ENCODE results near the gene ABR.

The ABR gene

GRCh38 chr17:1073241-1073962 lies 106.4 kb downstream of the ABR start:
- no peak for TF ChIP-seq CTCF (IDR thresholded peaks at IDR 0.05; ENCODE audit: low read depth, low read length, missing control alignments)
- H3K4me3 ChIP-seq (ENCODE audit: low read depth, low read length), result no peak overlapping the region
- in situ Hi-C loops (cut with HindIII; ENCODE audit: low sequenced_read_pairs), result no loop called here

GRCh38 chr17:1072551-1072961 lies 107.2 kb downstream of the ABR start:
- H3K4me3 ChIP-seq (ENCODE audit: low read depth, low read length), result no peak overlapping the region
- no peak for DNase-seq (ENCODE audit: low read depth)
- in situ Hi-C loops (cut with HindIII; ENCODE audit: low sequenced_read_pairs), result no loop called here
- TF ChIP-seq CTCF (IDR thresholded peaks at IDR 0.05; ENCODE audit: low read depth, low read length, missing control alignments), result no peak

More at GRCh38 chr17:1073241-1073962, 106.4 kb downstream of the ABR start:
- no peak for DNase-seq (ENCODE audit: low read depth)

- in situ Hi-C loops (cut with HindIII; ENCODE audit: low sequenced_read_pairs), result no loop called here
- DNase-seq (ENCODE audit: low read depth), result no peak
- no peak for TF ChIP-seq CTCF (IDR thresholded peaks at IDR 0.05; ENCODE audit: low read depth, low read length, missing control alignments)
- H3K4me3 ChIP-seq (ENCODE audit: low read depth, low read length), result no peak overlapping the region
Observed at GRCh38 chr17:1071103-1071825, 108.5 kb downstream of the ABR start.

GRCh38 chr17:1070411-1070810 lies 109.4 kb downstream of the ABR start:
- in situ Hi-C loops (cut with HindIII; ENCODE audit: low sequenced_read_pairs), result no loop called here
- H3K4me3 ChIP-seq (ENCODE audit: low read depth, low read length), result no peak overlapping the region
- no peak for DNase-seq (ENCODE audit: low read depth)
- no peak for TF ChIP-seq CTCF (IDR thresholded peaks at IDR 0.05; ENCODE audit: low read depth, low read length, missing control alignments)

GRCh38 chr17:1069847-1070246 lies 109.9 kb downstream of the ABR start:
- no peak overlapping the region for H3K4me3 ChIP-seq (ENCODE audit: low read depth, low read length)
- DNase-seq (ENCODE audit: low read depth), result no peak
- in situ Hi-C loops (cut with HindIII; ENCODE audit: low sequenced_read_pairs), result no loop called here
- no peak for TF ChIP-seq CTCF (IDR thresholded peaks at IDR 0.05; ENCODE audit: low read depth, low read length, missing control alignments)

- H3K4me3 ChIP-seq (ENCODE audit: low read depth, low read length), result no peak overlapping the region
- DNase-seq (ENCODE audit: low read depth), result no peak
- TF ChIP-seq CTCF (IDR thresholded peaks at IDR 0.05; ENCODE audit: low read depth, low read length, missing control alignments), result no peak
- in situ Hi-C loops (cut with HindIII; ENCODE audit: low sequenced_read_pairs), result no loop called here
Observed at GRCh38 chr17:1068356-1068755, 111.4 kb downstream of the ABR start.
